Subcutaneous adipose tissue (tissue), 4 donors: ENCODE data around the gene ANTXR1. TPM values are rescaled to one million over a fixed set of nuclear protein-coding genes. Genes with fewer than 3 reads are reported as not detected.

Experiments
- total RNA-seq, 4 donors: library from RNA; depleted of rRNA; stranded (reverse); fragments of >200 nt; gene quantifications; one replicate each; pipeline ENCODE4 v1.1.0, GENCODE V29; 2016
- TF ChIP-seq, protein P1 (sequence below): fragments of 450-650 bp; IDR thresholded peaks from one replicate; pipeline ENCODE4 v1.5.1; 2016; ENCODE audit warnings: low read depth, mild to moderate bottlenecking, control low read depth, antibody characterized with exemption, moderate library complexity

The ANTXR1 gene
- total RNA-seq, 4 donors from 2014 or later = 45.4 to 88.7 (median 67.0) TPM

DNA sequence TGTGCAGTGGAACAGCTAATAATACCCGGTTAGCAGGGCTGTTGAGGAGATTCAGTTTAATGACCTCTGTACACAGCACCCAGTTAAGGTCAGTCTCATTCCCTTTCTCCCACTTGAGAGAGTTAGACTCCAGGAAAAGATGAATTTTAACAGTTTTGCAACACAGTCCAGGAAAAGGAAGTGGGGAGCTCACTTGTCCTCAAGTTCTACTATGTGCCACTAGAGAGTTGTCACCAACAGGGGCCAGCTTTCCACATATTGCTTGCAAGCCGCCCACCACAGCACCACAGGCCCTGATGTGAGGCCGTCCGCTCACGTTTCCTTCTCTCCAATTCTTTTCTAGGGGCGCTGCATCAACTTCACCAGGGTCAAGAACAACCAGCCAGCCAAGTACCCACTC is 231.9 kb downstream of the ANTXR1 start:
- TF ChIP-seq, protein P1, sequence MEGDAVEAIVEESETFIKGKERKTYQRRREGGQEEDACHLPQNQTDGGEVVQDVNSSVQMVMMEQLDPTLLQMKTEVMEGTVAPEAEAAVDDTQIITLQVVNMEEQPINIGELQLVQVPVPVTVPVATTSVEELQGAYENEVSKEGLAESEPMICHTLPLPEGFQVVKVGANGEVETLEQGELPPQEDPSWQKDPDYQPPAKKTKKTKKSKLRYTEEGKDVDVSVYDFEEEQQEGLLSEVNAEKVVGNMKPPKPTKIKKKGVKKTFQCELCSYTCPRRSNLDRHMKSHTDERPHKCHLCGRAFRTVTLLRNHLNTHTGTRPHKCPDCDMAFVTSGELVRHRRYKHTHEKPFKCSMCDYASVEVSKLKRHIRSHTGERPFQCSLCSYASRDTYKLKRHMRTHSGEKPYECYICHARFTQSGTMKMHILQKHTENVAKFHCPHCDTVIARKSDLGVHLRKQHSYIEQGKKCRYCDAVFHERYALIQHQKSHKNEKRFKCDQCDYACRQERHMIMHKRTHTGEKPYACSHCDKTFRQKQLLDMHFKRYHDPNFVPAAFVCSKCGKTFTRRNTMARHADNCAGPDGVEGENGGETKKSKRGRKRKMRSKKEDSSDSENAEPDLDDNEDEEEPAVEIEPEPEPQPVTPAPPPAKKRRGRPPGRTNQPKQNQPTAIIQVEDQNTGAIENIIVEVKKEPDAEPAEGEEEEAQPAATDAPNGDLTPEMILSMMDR = no peak

- TF ChIP-seq, protein P1 = no peak
Measured at GRCh38 chr2:69247583-69247982, 234.6 kb downstream of the ANTXR1 start.

GRCh38 chr2:69248232-69248631 is 235.3 kb downstream of the ANTXR1 start:
- TF ChIP-seq, protein P1 = no peak

DNA sequence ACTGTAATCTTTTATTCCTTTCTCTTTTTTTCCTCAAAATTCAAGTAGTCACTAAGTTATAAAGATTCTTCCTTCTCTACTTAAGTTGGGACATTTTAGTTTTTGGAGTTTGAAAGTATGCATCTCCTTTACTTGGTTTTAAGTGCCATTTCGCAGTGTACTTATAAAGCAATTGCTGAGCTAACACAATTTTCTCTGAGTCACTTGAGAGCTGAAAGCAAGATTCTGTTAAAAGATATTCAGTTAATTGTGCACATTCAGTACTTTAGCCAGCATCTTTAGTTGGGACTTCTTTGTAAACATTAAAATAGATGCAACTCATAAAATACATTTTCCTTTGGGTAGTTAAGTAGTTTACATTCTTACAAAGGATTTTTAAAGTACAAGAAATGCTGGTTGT is 238.0 kb downstream of the ANTXR1 start:
- TF ChIP-seq, protein P1 = no peak

- TF ChIP-seq, protein P1 = no peak
Measured at GRCh38 chr2:69251943-69252342, 239.0 kb downstream of the ANTXR1 start.

- TF ChIP-seq, protein P1 = no peak
Measured at GRCh38 chr2:69253112-69253511, 240.1 kb downstream of the ANTXR1 start.

DNA sequence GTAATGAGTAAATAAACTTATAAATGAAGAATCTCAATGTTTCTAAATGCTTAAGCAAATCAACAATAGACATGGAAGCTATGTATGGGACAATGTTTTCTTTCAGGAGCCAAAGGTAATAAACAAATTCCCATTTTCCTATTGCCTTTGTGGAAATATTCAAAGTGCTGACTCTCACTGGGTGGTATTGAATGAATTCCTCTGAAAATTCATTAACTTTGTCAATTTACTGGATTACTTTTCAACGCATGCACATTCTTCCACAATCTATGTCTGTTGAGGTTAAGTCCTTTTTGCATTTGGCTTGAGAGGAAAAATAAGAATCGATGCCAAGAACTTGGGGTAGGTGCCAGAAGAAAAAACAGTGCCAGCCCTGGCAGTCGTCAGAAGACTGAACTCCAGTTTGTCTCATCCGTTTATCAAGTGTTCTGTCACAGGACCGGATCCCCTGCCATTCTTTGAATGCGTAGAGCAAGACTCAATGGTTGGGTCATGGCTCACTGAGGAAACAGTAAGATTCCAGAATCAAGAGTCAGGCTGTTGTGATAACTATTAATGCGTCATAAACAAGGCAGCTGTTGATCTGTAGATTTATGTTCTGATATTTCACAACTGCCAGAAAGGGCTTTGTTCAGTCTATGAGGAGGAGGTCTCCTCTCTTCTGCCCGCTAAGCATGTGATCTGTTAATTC is 240.8 kb downstream of the ANTXR1 start:
- TF ChIP-seq, protein P1 = no peak
